Measurements from ENCODE around the gene CDK2. TPM values are rescaled to one million over a fixed set of nuclear protein-coding genes. Genes with fewer than 3 reads are reported as not detected.
A peak's percentile ranks its signal among the peaks of the same experiment; 100 is the strongest.

The CDK2 gene
- total and polyA plus RNA-seq, 9 of the 15 experiments (the other 6 are each of a cell fraction or from before 2014, with no cell fraction given) = 17.4 to 213 (median 109) TPM

DNA sequence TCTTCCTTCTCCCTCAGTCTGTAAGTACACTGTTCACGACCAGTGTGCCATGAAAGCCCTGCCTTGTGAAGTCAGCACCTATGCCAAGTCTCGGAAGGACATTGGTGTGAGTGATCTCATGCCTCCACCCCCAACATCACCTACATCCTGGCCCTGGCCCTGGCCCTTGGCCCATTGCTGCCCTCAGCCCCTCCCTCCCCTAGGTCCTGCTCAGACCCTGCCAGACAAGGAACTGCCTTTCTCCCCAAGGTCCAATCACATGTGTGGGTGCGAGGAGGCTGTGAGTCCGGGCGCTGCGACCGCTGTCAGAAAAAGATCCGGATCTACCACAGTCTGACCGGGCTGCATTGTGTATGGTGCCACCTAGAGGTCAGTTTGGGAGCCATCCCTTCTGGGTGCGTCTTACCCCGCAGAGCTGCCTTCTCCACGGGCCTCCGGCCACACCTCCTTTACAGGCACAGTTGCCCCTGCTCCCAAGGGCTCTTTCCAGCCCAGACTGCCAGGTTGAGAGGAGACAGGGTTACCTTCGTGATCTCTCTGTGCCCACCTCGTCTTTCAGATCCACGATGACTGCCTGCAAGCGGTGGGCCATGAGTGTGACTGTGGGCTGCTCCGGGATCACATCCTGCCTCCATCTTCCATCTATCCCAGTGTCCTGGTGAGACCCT is 26.4 kb upstream of the CDK2 start:
- FAIRE-seq = peak; percentile 94
- TF ChIP-seq HDAC3 (IDR thresholded peaks at IDR 0.05; ENCODE audit: borderline replicate concordance, partially characterized antibody) = no peak
- TF ChIP-seq YY1 (IDR thresholded peaks at IDR 0.05; ENCODE audit: borderline replicate concordance in 1 of 3, control insufficient read depth in 1 of 3, extremely low read depth in 1 of 3, insufficient read depth in 3 of 3, insufficient read length in 1 of 3, insufficient replicate concordance in 2 of 3, low read depth in 1 of 3, low read length in 2 of 3) = peak in 1 of 3 experiments; percentile 33
- 0 out of 2 replicates have a peak, but pooled peaks have one; percentile 47 for TF ChIP-seq ZNF431 (CRISPR knock-in tag; IDR thresholded peaks at IDR 0.05)
- TF ChIP-seq, protein P1, sequence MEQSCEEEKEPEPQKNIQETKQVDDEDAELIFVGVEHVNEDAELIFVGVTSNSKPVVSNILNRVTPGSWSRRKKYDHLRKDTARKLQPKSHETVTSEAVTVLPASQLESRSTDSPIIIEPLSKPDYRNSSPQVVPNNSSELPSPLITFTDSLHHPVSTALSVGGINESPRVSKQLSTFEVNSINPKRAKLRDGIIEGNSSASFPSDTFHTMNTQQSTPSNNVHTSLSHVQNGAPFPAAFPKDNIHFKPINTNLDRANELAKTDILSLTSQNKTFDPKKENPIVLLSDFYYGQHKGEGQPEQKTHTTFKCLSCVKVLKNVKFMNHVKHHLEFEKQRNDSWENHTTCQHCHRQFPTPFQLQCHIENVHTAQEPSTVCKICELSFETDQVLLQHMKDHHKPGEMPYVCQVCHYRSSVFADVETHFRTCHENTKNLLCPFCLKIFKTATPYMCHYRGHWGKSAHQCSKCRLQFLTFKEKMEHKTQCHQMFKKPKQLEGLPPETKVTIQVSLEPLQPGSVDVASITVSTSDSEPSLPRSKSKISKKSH (CRISPR knock-in tag; IDR thresholded peaks at IDR 0.05) = no peak
- no peak for TF ChIP-seq TEAD1 (CRISPR knock-in tag; IDR thresholded peaks at IDR 0.05)
- TF ChIP-seq, protein P2, sequence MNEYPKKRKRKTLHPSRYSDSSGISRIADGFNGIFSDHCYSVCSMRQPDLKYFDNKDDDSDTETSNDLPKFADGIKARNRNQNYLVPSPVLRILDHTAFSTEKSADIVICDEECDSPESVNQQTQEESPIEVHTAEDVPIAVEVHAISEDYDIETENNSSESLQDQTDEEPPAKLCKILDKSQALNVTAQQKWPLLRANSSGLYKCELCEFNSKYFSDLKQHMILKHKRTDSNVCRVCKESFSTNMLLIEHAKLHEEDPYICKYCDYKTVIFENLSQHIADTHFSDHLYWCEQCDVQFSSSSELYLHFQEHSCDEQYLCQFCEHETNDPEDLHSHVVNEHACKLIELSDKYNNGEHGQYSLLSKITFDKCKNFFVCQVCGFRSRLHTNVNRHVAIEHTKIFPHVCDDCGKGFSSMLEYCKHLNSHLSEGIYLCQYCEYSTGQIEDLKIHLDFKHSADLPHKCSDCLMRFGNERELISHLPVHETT (CRISPR knock-in tag; conservative IDR thresholded peaks at IDR 0.05 in 1 of 2, IDR thresholded peaks at IDR 0.05 in 1 of 2) = 0 out of 4 replicates have a peak, but pooled peaks of 1 of the 2 experiments have one; percentile 22
- TF ChIP-seq BCOR (IDR thresholded peaks at IDR 0.05) = peak; percentile 48; the same call in 1 of the 2 replicates
- TF ChIP-seq, protein P3, sequence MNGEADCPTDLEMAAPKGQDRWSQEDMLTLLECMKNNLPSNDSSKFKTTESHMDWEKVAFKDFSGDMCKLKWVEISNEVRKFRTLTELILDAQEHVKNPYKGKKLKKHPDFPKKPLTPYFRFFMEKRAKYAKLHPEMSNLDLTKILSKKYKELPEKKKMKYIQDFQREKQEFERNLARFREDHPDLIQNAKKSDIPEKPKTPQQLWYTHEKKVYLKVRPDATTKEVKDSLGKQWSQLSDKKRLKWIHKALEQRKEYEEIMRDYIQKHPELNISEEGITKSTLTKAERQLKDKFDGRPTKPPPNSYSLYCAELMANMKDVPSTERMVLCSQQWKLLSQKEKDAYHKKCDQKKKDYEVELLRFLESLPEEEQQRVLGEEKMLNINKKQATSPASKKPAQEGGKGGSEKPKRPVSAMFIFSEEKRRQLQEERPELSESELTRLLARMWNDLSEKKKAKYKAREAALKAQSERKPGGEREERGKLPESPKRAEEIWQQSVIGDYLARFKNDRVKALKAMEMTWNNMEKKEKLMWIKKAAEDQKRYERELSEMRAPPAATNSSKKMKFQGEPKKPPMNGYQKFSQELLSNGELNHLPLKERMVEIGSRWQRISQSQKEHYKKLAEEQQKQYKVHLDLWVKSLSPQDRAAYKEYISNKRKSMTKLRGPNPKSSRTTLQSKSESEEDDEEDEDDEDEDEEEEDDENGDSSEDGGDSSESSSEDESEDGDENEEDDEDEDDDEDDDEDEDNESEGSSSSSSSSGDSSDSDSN (IDR thresholded peaks at IDR 0.05; ENCODE audit: borderline replicate concordance in 1 of 2, low read depth in 2 of 2, low read length in 2 of 2) = peak in 1 of 2 experiments; percentile 55; a peak in 1 of 4 replicates
- TF ChIP-seq BHLHE40 (IDR thresholded peaks at IDR 0.05; ENCODE audit: low read length) = no peak; the same call in 1 of the 2 replicates
- no peak for TF ChIP-seq RBM22 (IDR thresholded peaks at IDR 0.05; ENCODE audit: low read depth, low read length, poor library complexity, severe bottlenecking)
- no peak for TF ChIP-seq ZNF586 (CRISPR knock-in tag; conservative IDR thresholded peaks at IDR 0.05)
- TF ChIP-seq ZNF57 (CRISPR knock-in tag; IDR thresholded peaks at IDR 0.05) = no peak

More for the DNA sequence above, 26.4 kb upstream of the CDK2 start:
- no peak overlapping the region for H3K27ac ChIP-seq (ENCODE audit: extremely low read depth, low read depth, low read length)
- no peaks in the 10 kb centered on the region for H3K79me2 ChIP-seq (ENCODE audit: control insufficient read depth, insufficient read depth, low read length)
- H3K9me3 ChIP-seq (replicated peaks; ENCODE audit: control insufficient read depth, insufficient read depth, low read depth, low read length) = no peaks in the 10 kb centered on the region
- no peaks in the 10 kb centered on the region for H3K9me1 ChIP-seq (ENCODE audit: control insufficient read depth, insufficient read depth, low read length)
- H2AFZ ChIP-seq (ENCODE audit: low read depth, low read length) = peak overlapping the region; percentile 76
- POLR2A ChIA-PET = interaction anchor here (0.5 to 2.5 kb wide), 5 partner anchors 9 to 202 kb away, joined by 3 to 18 read pairs (median 6); partner anchors contain the start of genes DGKA and RAB5B
- peaks cover 7 to 13% of the 10 kb centered on the region in 2 experiments; a peak in 4 of 5 replicates for H3K4me1 ChIP-seq (replicated peaks in 1 of 2; ENCODE audit: control insufficient read depth in 2 of 2, insufficient read depth in 2 of 2, low read length in 2 of 2)
- H3K27me3 ChIP-seq (ENCODE audit: control insufficient read depth in 2 of 2, insufficient read depth in 2 of 2, low read length in 2 of 2) = no peaks in the 10 kb centered on the region; a peak in 1 of 5 replicates
- WGBS (ENCODE audit: insufficient coverage, low coverage, missing lambda C conversion rate) = 15% methylated on average over 17 of the region's 18 CpGs
- peak; percentile 99 for ATAC-seq
- intact Hi-C loops (cut with micrococcal nuclease) = loop anchor here (1.0 to 2.0 kb wide), 2 partner anchors 101 to 201 kb away; partner anchors contain the start of gene RPS26
- H3K9ac ChIP-seq (ENCODE audit: insufficient read depth in 1 of 2, low read depth in 2 of 2, low read length in 2 of 2) = peak overlapping the region in 1 of 2 experiments; percentile 82; a peak in 2 of 4 replicates
- in situ Hi-C loops (cut with MboI) = loop anchor here (5.0 kb wide), 1 partner anchor 203 kb away; no protein-coding TSS in a partner anchor
- peak overlapping the region; percentile 47; the same call in 1 of the 2 replicates for H3K4me2 ChIP-seq (ENCODE audit: insufficient read depth, low read length)
- DNase-seq (ENCODE audit: extremely low read depth in 1 of 4, low spot score in 3 of 4) = peak; percentile 87 to 92 (median 89)
- H3K36me3 ChIP-seq (ENCODE audit: control insufficient read depth, insufficient read depth, low read length) = no peaks in the 10 kb centered on the region
- no peaks in the 10 kb centered on the region for H4K20me1 ChIP-seq (replicated peaks; ENCODE audit: control insufficient read depth, insufficient read depth, low read length)
- no peak overlapping the region for H3K4me3 ChIP-seq
- CTCF ChIA-PET (ENCODE audit: low intra/inter-chr PET ratio) = interaction anchor here (0.9 kb wide), 1 partner anchor 202 kb away, joined by 3 read pairs; no protein-coding TSS in a partner anchor
- no TSS peak for BruUV-seq (replicated peaks)
